Measurements from ENCODE around the gene PTH1R.

The PTH1R gene

DNA sequence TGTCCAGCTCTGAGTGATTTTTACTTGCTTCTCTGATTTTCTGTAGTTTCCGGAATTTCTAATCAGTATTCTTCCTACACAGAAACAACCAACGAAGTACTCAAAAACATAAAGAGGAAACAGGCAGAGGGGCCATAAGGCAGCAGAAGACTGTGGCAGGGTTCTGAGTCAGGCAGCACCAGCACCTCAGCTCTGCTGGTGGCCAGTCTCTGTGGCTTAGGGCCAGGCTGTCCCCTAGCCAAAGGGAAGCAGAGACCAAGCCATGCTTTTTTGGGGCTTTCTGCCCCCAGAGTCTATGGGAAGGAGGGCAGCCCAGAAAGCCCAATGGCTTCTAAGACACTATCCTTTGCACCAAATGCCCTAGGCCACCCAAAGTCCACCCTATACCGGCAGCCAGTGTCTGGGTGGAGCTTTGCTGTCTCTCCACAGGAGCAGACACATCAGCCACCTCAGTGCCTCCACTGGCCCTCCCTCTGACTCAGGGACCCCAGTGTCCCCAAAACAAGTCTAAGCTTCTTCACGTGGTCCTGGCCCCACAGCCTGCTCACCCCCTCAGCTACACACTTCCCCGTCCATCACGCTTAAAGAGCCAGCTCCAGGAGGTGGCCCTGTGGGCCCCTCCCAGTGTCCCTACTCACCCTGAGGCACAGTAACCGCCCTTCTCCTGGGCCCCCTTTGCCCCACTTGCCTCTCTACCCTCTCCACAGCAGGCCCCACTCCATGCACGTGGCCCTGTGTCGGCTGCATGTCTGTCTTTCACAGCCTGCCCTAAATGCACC lies 52.8 kb downstream of the PTH1R start:
- TF ChIP-seq, protein P1, sequence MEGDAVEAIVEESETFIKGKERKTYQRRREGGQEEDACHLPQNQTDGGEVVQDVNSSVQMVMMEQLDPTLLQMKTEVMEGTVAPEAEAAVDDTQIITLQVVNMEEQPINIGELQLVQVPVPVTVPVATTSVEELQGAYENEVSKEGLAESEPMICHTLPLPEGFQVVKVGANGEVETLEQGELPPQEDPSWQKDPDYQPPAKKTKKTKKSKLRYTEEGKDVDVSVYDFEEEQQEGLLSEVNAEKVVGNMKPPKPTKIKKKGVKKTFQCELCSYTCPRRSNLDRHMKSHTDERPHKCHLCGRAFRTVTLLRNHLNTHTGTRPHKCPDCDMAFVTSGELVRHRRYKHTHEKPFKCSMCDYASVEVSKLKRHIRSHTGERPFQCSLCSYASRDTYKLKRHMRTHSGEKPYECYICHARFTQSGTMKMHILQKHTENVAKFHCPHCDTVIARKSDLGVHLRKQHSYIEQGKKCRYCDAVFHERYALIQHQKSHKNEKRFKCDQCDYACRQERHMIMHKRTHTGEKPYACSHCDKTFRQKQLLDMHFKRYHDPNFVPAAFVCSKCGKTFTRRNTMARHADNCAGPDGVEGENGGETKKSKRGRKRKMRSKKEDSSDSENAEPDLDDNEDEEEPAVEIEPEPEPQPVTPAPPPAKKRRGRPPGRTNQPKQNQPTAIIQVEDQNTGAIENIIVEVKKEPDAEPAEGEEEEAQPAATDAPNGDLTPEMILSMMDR (IDR thresholded peaks at IDR 0.05; ENCODE audit: extremely low read depth, insufficient read depth, missing control alignments), result no peak
- DNase-seq (ENCODE audit: low spot score), result no peak
- in situ Hi-C loops (cut with MboI; ENCODE audit: low pct_unique_long_range_greater_than_20kb, low sequenced_read_pairs, unreplicated experiment), result no loop called here

DNA sequence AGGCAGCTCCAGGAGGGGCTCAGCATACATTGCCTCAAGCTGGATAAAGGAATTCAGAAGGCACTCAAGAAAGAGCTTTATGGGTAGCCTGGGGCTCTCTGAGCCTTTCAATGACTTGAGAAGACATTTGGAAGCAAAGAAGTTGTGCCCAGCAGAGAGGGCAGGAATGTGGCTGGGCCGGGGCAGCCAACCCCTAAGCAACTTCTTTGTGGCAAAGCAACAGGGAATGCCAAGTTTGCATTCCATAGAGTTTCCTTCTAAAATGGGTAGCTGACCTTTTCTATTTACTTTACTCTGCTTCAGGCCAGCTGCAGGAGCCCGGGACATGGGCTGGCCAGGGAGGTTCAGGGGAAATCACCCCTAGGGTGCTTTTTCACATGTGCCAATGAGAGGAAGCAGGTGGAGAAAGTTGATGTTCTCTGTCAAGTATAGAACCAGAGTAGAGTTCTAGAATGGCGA lies 53.5 kb downstream of the PTH1R start:
- TF ChIP-seq, protein P1 (IDR thresholded peaks at IDR 0.05; ENCODE audit: extremely low read depth, insufficient read depth, missing control alignments), result no peak
- no peak for DNase-seq (ENCODE audit: low spot score)
- in situ Hi-C loops (cut with MboI; ENCODE audit: low pct_unique_long_range_greater_than_20kb, low sequenced_read_pairs, unreplicated experiment), result no loop called here

DNA sequence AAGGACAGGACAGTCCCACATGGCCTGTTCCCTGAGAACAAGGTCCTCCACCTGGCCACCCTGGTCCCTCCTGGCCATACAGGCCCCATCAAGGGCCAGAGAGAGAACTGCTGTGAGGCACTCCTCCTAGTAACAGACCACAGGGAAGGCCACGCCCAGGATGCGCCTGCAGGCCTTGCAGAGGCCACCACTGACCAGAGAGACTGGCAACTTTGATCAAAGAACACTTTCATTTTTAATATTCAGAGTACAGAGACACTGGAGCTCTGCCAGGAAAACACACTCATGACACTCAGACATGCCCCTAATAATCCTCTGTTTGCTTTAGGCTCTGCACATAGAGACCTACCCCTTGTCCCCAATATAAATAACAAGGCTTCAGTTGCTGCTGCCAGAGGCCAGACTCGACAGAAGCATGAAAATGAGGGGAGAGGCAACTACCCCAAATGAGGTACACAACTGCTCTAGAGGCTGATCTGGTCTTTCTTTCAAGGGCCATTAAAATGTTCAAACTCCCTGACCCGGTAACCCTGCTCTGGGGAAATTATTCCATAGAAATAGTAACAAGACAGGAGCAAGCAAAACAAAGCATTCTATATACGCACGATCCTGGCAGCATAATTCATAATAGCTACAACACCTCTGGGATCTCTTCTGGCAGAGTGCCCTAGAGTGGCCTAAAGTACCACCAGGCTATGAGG lies 54.3 kb downstream of the PTH1R start:
- in situ Hi-C loops (cut with MboI; ENCODE audit: low pct_unique_long_range_greater_than_20kb, low sequenced_read_pairs, unreplicated experiment), result no loop called here
- no peak for DNase-seq (ENCODE audit: low spot score)
- TF ChIP-seq, protein P1 (IDR thresholded peaks at IDR 0.05; ENCODE audit: extremely low read depth, insufficient read depth, missing control alignments), result no peak

DNA sequence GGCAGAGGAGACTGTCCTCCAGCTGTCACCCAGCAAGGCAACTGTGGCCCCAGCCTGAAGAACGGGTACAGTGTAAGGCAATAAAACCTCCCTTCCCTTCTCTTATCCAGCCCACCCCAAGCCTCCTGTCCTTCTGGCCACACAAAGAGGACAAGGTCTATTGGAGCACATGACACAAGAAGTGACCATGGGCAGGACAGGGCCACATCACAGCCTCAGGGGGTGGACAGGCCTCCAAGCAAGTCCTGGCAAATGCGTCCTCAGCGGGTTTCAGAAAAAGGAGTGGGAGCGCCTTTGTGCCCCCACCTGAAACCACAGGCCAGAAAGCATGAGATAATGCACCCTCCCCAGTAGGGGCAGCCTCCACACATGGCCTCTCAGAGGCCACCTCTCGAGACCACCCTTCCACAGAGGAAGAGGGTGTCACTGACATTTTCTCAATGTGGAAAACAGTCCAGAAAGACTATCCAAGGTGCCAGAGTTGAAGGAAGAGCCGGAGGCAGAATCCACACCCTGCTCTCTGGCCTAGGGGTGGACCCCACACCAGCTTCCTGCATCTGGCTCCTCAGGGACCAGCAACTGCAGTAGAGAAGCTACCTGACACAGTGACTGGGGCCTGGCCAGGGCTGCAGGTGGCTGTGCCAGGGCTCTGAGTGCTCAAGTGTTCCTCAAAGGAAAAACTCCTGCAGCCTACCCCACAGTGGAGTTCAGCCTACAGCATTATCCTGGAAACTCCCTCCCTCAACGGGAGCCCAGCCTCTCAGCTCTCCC lies 55.1 kb downstream of the PTH1R start:
- TF ChIP-seq, protein P1 (IDR thresholded peaks at IDR 0.05; ENCODE audit: extremely low read depth, insufficient read depth, missing control alignments), result peak; percentile 7
- DNase-seq (ENCODE audit: low spot score), result no peak
- in situ Hi-C loops (cut with MboI; ENCODE audit: low pct_unique_long_range_greater_than_20kb, low sequenced_read_pairs, unreplicated experiment), result no loop called here

DNA sequence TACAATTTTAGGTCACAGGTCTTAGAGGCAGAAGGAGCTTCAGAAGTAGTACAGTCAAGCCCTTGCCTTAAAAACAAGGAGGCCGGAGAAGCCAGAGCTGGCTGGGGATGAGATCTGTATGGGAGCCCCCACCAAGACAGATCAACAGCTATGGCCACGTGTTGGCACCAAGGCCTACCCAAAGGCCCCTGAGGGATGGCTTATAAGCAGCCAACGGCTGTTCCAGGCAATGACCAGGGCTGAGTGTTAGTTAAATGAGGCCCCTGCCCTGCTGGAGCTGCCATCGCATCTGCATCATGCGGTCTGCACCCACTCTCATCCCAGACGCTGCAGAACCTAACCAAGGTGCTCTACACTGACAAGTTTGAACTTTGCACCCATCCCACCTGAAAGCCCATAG lies 55.7 kb downstream of the PTH1R start:
- TF ChIP-seq, protein P1 (IDR thresholded peaks at IDR 0.05; ENCODE audit: extremely low read depth, insufficient read depth, missing control alignments), result no peak
- in situ Hi-C loops (cut with MboI; ENCODE audit: low pct_unique_long_range_greater_than_20kb, low sequenced_read_pairs, unreplicated experiment), result no loop called here

DNA sequence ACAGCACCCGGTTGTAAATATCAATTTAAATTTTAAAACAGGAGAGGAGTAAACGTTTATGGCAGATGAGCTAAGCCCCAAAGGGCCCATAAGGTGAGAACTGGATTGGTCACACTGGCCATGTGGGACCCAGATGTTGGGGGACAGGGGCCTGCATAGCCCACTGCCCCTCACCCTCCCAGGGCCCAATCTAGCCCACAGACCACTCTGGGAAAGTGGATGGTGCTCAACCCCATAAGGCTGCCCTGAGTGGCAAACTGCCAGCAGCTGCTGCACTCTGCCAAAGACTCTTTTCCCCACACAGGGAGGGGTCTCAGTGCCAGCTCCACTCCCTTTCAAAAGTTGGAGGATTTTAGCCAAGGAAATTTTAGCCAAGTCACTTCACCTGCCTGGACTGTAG lies 56.6 kb downstream of the PTH1R start:
- no peak for DNase-seq (ENCODE audit: low spot score)
- TF ChIP-seq, protein P1 (IDR thresholded peaks at IDR 0.05; ENCODE audit: extremely low read depth, insufficient read depth, missing control alignments), result no peak
- in situ Hi-C loops (cut with MboI; ENCODE audit: low pct_unique_long_range_greater_than_20kb, low sequenced_read_pairs, unreplicated experiment), result no loop called here

More for the DNA sequence above, 55.7 kb downstream of the PTH1R start:
- no peak for DNase-seq (ENCODE audit: low spot score)
